Testis (tissue), 2 donors: ENCODE results near the gene HSD3B2.

Source experiments
- POLR2A ChIP-seq: fragments of 450-650 bp; IDR thresholded peaks from one replicate; pipeline ENCODE4 v1.6.1; 2017; ENCODE audit warnings: antibody characterized with exemption, mild to moderate bottlenecking, moderate library complexity
- TF ChIP-seq, protein P1 (sequence below), 3 experiments: fragments of 450-650 bp in 2 of 3; fragments of 200-600 bp in 1 of 3; sonication (generic) in 1 of 3; IDR thresholded peaks; one replicate each; pipeline ENCODE4 v1.5.1; 2016 to 2019; ENCODE audit warnings: antibody characterized with exemption in 3 of 3, mild to moderate bottlenecking in 2 of 3, moderate library complexity in 1 of 3

DNA sequence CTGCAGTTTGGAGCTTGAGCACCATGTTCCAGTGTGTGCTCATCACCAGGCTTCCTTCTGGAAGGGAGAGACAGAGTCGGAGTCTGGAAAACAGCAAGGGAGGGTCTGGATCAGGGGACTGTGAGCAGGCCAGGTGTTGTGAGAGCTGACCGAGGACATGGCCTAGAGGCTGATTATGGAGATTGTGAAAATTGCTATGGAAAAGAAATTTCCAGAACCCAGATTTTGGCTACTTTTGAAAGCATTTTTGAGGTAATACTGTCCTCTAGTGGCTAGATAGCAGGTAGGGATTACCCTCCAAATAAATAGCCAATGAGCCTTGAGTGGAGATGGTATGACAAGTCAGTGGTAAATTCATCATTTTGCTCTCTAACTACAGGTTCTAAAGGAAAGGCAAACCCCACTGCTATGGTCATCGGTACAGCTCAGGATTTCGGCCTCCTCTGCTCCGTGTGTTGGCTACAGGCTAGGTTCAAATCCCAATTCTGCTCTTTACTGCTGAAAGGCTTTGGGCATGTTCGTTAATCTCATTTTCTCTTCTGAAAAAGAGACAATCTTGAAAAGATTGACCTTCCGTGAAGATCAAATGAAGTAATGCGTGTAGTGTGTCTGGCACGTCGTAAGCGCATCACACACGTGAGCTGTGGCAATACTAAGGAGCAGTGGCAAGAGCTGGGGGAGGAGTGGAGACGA is 47.4 kb upstream of the HSD3B2 start:
- TF ChIP-seq POLR2A: no peak
- TF ChIP-seq, protein P1, sequence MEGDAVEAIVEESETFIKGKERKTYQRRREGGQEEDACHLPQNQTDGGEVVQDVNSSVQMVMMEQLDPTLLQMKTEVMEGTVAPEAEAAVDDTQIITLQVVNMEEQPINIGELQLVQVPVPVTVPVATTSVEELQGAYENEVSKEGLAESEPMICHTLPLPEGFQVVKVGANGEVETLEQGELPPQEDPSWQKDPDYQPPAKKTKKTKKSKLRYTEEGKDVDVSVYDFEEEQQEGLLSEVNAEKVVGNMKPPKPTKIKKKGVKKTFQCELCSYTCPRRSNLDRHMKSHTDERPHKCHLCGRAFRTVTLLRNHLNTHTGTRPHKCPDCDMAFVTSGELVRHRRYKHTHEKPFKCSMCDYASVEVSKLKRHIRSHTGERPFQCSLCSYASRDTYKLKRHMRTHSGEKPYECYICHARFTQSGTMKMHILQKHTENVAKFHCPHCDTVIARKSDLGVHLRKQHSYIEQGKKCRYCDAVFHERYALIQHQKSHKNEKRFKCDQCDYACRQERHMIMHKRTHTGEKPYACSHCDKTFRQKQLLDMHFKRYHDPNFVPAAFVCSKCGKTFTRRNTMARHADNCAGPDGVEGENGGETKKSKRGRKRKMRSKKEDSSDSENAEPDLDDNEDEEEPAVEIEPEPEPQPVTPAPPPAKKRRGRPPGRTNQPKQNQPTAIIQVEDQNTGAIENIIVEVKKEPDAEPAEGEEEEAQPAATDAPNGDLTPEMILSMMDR (IDR thresholded peaks at IDR 0.05): peak; percentile 82 to 88 (median 87)
